SU-DHL-6 (cell line): ENCODE data around the gene HLA-F.

Experiments used
- H2AFZ ChIP-seq: fragments of 200-600 bp; sonication (generic); 2 replicates; pipeline ENCODE4 v1.6.1; 2014; ENCODE audit warnings: low read depth, mild to moderate bottlenecking, moderate library complexity, mixed read lengths, antibody characterized with exemption, low read length; ENCODE audit not compliant: severe bottlenecking
- H3F3A ChIP-seq: fragments of 200-600 bp; shearing (Covaris generic); 2 replicates; pipeline ENCODE4 v1.6.0; 2016; ENCODE audit warnings: antibody characterized with exemption, mild to moderate bottlenecking; ENCODE audit not compliant: insufficient read depth
- H3K27ac ChIP-seq: fragments of 200-600 bp; sonication (generic); 2 replicates; pipeline ENCODE4 v1.5.1; 2016; ENCODE audit warnings: low read depth, mild to moderate bottlenecking, low read length, moderate library complexity, mixed read lengths
- H3K27me3 ChIP-seq: fragments of 200-600 bp; sonication (generic), shearing (Covaris generic); 2 replicates; pipeline ENCODE4 v1.6.0; 2014; ENCODE audit warnings: mild to moderate bottlenecking, low read length
- H3K36me3 ChIP-seq: fragments of 200-600 bp; sonication (generic); 2 replicates; pipeline ENCODE4 v1.6.1; 2014; ENCODE audit warnings: mild to moderate bottlenecking, low read length, mixed read lengths
- H3K4me2 ChIP-seq: fragments of 300-600, 200-600 bp; shearing (Covaris generic), sonication (generic); 2 replicates; pipeline ENCODE4 v1.6.0; 2014; ENCODE audit warnings: low read length, low read depth, mild to moderate bottlenecking; ENCODE audit not compliant: poor library complexity, severe bottlenecking
- H3K4me3 ChIP-seq: fragments of 200-600 bp; sonication (generic); 2 replicates; pipeline ENCODE4 v1.5.1; 2014; ENCODE audit warnings: antibody characterized with exemption, low read length, mild to moderate bottlenecking, mixed read lengths; ENCODE audit not compliant: insufficient read depth, poor library complexity, severe bottlenecking
- H3K79me2 ChIP-seq: fragments of 200-600 bp; sonication (generic); 2 replicates; pipeline ENCODE4 v1.6.1; 2014; ENCODE audit warnings: mild to moderate bottlenecking, low read length, moderate library complexity; ENCODE audit not compliant: insufficient read depth
- H3K9ac ChIP-seq: fragments of 200-600 bp; sonication (generic); 2 replicates; pipeline ENCODE4 v1.7.0; 2014; ENCODE audit warnings: mild to moderate bottlenecking, low read length
- H3K9me2 ChIP-seq: fragments of 200-600 bp; sonication (generic); replicated peaks from 2 replicates; pipeline ENCODE4 v1.6.1; 2014; ENCODE audit warnings: low read length; ENCODE audit not compliant: insufficient read depth
- H3K9me3 ChIP-seq: fragments of 200-600 bp; sonication (generic); 2 replicates; pipeline ENCODE4 v1.6.1; 2014; ENCODE audit warnings: low read length, mixed read lengths; ENCODE audit not compliant: insufficient read depth
- H4K20me1 ChIP-seq: fragments of 200-600 bp; sonication (generic); 2 replicates; pipeline ENCODE4 v1.6.1; 2014; ENCODE audit warnings: low read depth, mild to moderate bottlenecking, antibody characterized with exemption, low read length, moderate library complexity, mixed read lengths
- CTCF ChIP-seq: fragments of 200-600 bp; sonication (generic); IDR thresholded peaks from one replicate; pipeline ENCODE4 v1.5.1; 2017; ENCODE audit warnings: antibody characterized with exemption, mild to moderate bottlenecking, low read length, moderate library complexity; ENCODE audit not compliant: insufficient read depth, poor library complexity, severe bottlenecking
- EZH2phosphoT487 ChIP-seq: fragments of 200-600 bp; sonication (generic), shearing (Covaris generic); conservative IDR thresholded peaks from 2 replicates; pipeline ENCODE4 v1.6.1; 2018; ENCODE audit warnings: mild to moderate bottlenecking, antibody characterized with exemption, low read length, moderate library complexity, mixed read lengths

The HLA-F gene

GRCh38 chr6:29729774-29730328 lies 6.6 kb downstream of the HLA-F start:
- no peaks in the 10 kb centered on the region for H3K27me3 ChIP-seq
- no peak overlapping the region for H2AFZ ChIP-seq
- no peak overlapping the region for H3K27ac ChIP-seq
- H3K4me3 ChIP-seq = no peak overlapping the region
- no peaks in the 10 kb centered on the region for H3F3A ChIP-seq
- no peaks in the 10 kb centered on the region for H4K20me1 ChIP-seq
- H3K36me3 ChIP-seq = no peaks in the 10 kb centered on the region
- H3K9ac ChIP-seq = no peak overlapping the region
- H3K4me2 ChIP-seq = no peak overlapping the region
- no peaks in the 10 kb centered on the region for H3K79me2 ChIP-seq
- H3K9me3 ChIP-seq = no peaks in the 10 kb centered on the region
- no peak for TF ChIP-seq CTCF
- TF ChIP-seq EZH2phosphoT487 = no peak
- no peaks in the 10 kb centered on the region for H3K9me2 ChIP-seq

GRCh38 chr6:29730575-29731126 lies 7.4 kb downstream of the HLA-F start:
- H3K9me2 ChIP-seq = no peaks in the 10 kb centered on the region
- H3K9ac ChIP-seq = no peak overlapping the region
- no peaks in the 10 kb centered on the region for H3K9me3 ChIP-seq
- no peaks in the 10 kb centered on the region for H3K27me3 ChIP-seq
- H3F3A ChIP-seq = no peaks in the 10 kb centered on the region
- H3K4me3 ChIP-seq = no peak overlapping the region
- H3K27ac ChIP-seq = no peak overlapping the region
- TF ChIP-seq CTCF (no peak), EZH2phosphoT487 (no peak)
- H3K79me2 ChIP-seq = no peaks in the 10 kb centered on the region
- H4K20me1 ChIP-seq = no peaks in the 10 kb centered on the region
- no peaks in the 10 kb centered on the region for H3K36me3 ChIP-seq
- H2AFZ ChIP-seq = no peak overlapping the region
- H3K4me2 ChIP-seq = no peak overlapping the region

GRCh38 chr6:29731281-29731680 lies 8.0 kb downstream of the HLA-F start:
- no peaks in the 10 kb centered on the region for H3K79me2 ChIP-seq
- H3K4me3 ChIP-seq = no peak overlapping the region
- H3K4me2 ChIP-seq = no peak overlapping the region
- H2AFZ ChIP-seq = no peak overlapping the region
- TF ChIP-seq EZH2phosphoT487 (no peak), CTCF (no peak)
- H3K9ac ChIP-seq = no peak overlapping the region
- no peaks in the 10 kb centered on the region for H3K9me2 ChIP-seq
- no peaks in the 10 kb centered on the region for H3K9me3 ChIP-seq
- no peaks in the 10 kb centered on the region for H4K20me1 ChIP-seq
- no peaks in the 10 kb centered on the region for H3K36me3 ChIP-seq
- H3F3A ChIP-seq = no peaks in the 10 kb centered on the region
- H3K27me3 ChIP-seq = no peaks in the 10 kb centered on the region
- no peak overlapping the region for H3K27ac ChIP-seq

GRCh38 chr6:29733057-29733456 lies 9.8 kb downstream of the HLA-F start:
- TF ChIP-seq CTCF = no peak
- no peak for TF ChIP-seq EZH2phosphoT487
- H3K4me3 ChIP-seq = no peak overlapping the region

More at GRCh38 chr6:29733057-29733456, 9.8 kb downstream of the HLA-F start:
- no peaks in the 10 kb centered on the region for H3K27me3 ChIP-seq
- H3K79me2 ChIP-seq = no peaks in the 10 kb centered on the region
- H3K27ac ChIP-seq = no peak overlapping the region
- H3K9me2 ChIP-seq = no peaks in the 10 kb centered on the region
- H2AFZ ChIP-seq = no peak overlapping the region
- H3K36me3 ChIP-seq = no peaks in the 10 kb centered on the region
- no peaks in the 10 kb centered on the region for H3F3A ChIP-seq
- no peaks in the 10 kb centered on the region for H4K20me1 ChIP-seq
- H3K9me3 ChIP-seq = no peaks in the 10 kb centered on the region
- H3K4me2 ChIP-seq = no peak overlapping the region
- no peak overlapping the region for H3K9ac ChIP-seq
